Activated CD8-positive, alpha-beta memory T cell treated with anti-CD3 and anti-CD28 coated beads for 36 hours (primary cell): ENCODE data around the gene ITSN1. TPM values are rescaled to one million over a fixed set of nuclear protein-coding genes. Genes with fewer than 3 reads are reported as not detected.

Experiments used
- CTCF ChIA-PET: fragments of 350-600 bp; sonication (Branson Sonifier 250); formaldehyde crosslinking; loops from one replicate; lab custom pipeline; 2021; ENCODE audit warnings: antibody characterized with exemption; lab: Charles Lee
- POLR2A ChIA-PET: fragments of 350-600 bp; sonication (Branson Sonifier 250); formaldehyde crosslinking; loops from one replicate; lab custom pipeline; 2021; ENCODE audit warnings: antibody characterized with exemption; lab: Charles Lee
- total RNA-seq, 2 experiments: library from RNA; stranded (reverse); gene quantifications; one replicate each; pipeline ENCODE4 v1.2.3, GENCODE V29; 2021

ITSN1 gene
- total RNA-seq, 2 experiments from 2014 or later: 4.8 TPM

- POLR2A ChIA-PET: no interaction called here
- CTCF ChIA-PET: no interaction called here
These were observed 178.5 kb downstream of the ITSN1 start for GRCh38 chr21:33820798-33821197.

- ChIA-PET CTCF (no interaction called here), POLR2A (no interaction called here)
These were observed 179.4 kb downstream of the ITSN1 start for GRCh38 chr21:33821503-33822322.

GRCh38 chr21:33824156-33824941, 182.0 kb downstream of the ITSN1 start:
- ChIA-PET CTCF (no interaction called here), POLR2A (no interaction called here)

GRCh38 chr21:33825419-33825818, 183.1 kb downstream of the ITSN1 start:
- ChIA-PET POLR2A (no interaction called here), CTCF (no interaction called here)

GRCh38 chr21:33825915-33826314, 183.6 kb downstream of the ITSN1 start:
- CTCF ChIA-PET: no interaction called here
- POLR2A ChIA-PET: no interaction called here

- ChIA-PET CTCF (no interaction called here), POLR2A (no interaction called here)
These were observed 185.8 kb downstream of the ITSN1 start for GRCh38 chr21:33828083-33828482.

- POLR2A ChIA-PET: no interaction called here
- CTCF ChIA-PET: no interaction called here
These were observed 186.3 kb downstream of the ITSN1 start for GRCh38 chr21:33828577-33828976.

- CTCF ChIA-PET: no interaction called here
- POLR2A ChIA-PET: no interaction called here
These were observed 187.5 kb downstream of the ITSN1 start for GRCh38 chr21:33829844-33830243.

GRCh38 chr21:33831962-33832659, 189.8 kb downstream of the ITSN1 start:
- ChIA-PET POLR2A (no interaction called here), CTCF (no interaction called here)

GRCh38 chr21:33834801-33835500, 192.7 kb downstream of the ITSN1 start:
- ChIA-PET POLR2A (interaction anchor here (0.6 kb wide), 1 partner anchor 59 kb away, joined by 9 read pairs; no protein-coding TSS in a partner anchor), CTCF (no interaction called here)

GRCh38 chr21:33835920-33836319, 193.6 kb downstream of the ITSN1 start:
- ChIA-PET POLR2A (no interaction called here), CTCF (no interaction called here)

GRCh38 chr21:33836408-33836807, 194.1 kb downstream of the ITSN1 start:
- CTCF ChIA-PET: no interaction called here
- POLR2A ChIA-PET: no interaction called here

GRCh38 chr21:33839167-33839716, 196.9 kb downstream of the ITSN1 start:
- ChIA-PET CTCF (no interaction called here), POLR2A (no interaction called here)

GRCh38 chr21:33839806-33840205, 197.5 kb downstream of the ITSN1 start:
- ChIA-PET POLR2A (no interaction called here), CTCF (no interaction called here)

GRCh38 chr21:33840771-33841170, 198.5 kb downstream of the ITSN1 start:
- POLR2A ChIA-PET: interaction anchor here (0.6 kb wide), 1 partner anchor 360 kb away, joined by 3 read pairs; no protein-coding TSS in a partner anchor
- CTCF ChIA-PET: no interaction called here

GRCh38 chr21:33841561-33841960, 199.3 kb downstream of the ITSN1 start:
- ChIA-PET CTCF (no interaction called here), POLR2A (no interaction called here)

GRCh38 chr21:33843216-33843615, 200.9 kb downstream of the ITSN1 start:
- CTCF ChIA-PET: no interaction called here
- POLR2A ChIA-PET: no interaction called here

GRCh38 chr21:33844104-33844889, 202.0 kb downstream of the ITSN1 start:
- ChIA-PET CTCF (no interaction called here), POLR2A (no interaction called here)

- ChIA-PET CTCF (no interaction called here), POLR2A (no interaction called here)
These were observed 202.5 kb downstream of the ITSN1 start for GRCh38 chr21:33844890-33845205.
